ENCODE measurements around the gene ZNF440. TPM values are rescaled to one million over a fixed set of nuclear protein-coding genes. Genes with fewer than 3 reads are reported as not detected.

Gene ZNF440
- total and polyA plus RNA-seq, 10 of the 15 experiments (the other 5 are each of a cell fraction or from before 2014, with no cell fraction given) = 1.3 to 8.9 (median 3.8) TPM

GRCh38 chr19:11856596-11857250, 42.6 kb downstream of the ZNF440 start:
- Histone ChIP-seq H3K27ac (ENCODE audit: control insufficient read depth, insufficient read depth) (no peak overlapping the region), H3K79me2 (ENCODE audit: control insufficient read depth, insufficient read depth, low read length) (no peaks in the 10 kb centered on the region), H3K36me3 (ENCODE audit: control insufficient read depth in 2 of 2, insufficient read depth in 2 of 2, low read length in 1 of 2) (no peaks in the 10 kb centered on the region), H3K4me1 (ENCODE audit: control insufficient read depth, insufficient read depth, low read length) (no peaks in the 10 kb centered on the region), H3K9ac (ENCODE audit: control insufficient read depth, insufficient read depth, low read length) (no peak overlapping the region), H3K27me3 (replicated peaks in 1 of 2; ENCODE audit: control insufficient read depth in 2 of 2, insufficient read depth in 2 of 2, low read length in 1 of 2) (no peaks in the 10 kb centered on the region), H3K9me3 (replicated peaks; ENCODE audit: control insufficient read depth, insufficient read depth, low read length) (peaks cover 1% of the 10 kb centered on the region), H3K4me3 (no peak overlapping the region), H3K4me2 (ENCODE audit: control insufficient read depth, insufficient read depth) (no peak overlapping the region), H2AFZ (ENCODE audit: control insufficient read depth, low read depth, low read length) (no peak overlapping the region), H4K20me1 (ENCODE audit: control insufficient read depth, insufficient read depth) (no peaks in the 10 kb centered on the region)
- ChIA-PET POLR2A (no interaction called here), RAD21 (ENCODE audit: unreplicated experiment) (no interaction called here), CTCF (interaction anchor here (2.0 kb wide), 1 partner anchor 44 kb away, joined by 6 read pairs; no protein-coding TSS in a partner anchor), SMC1A (ENCODE audit: uncharacterized antibody, unreplicated experiment) (no interaction called here)
- no peak for ATAC-seq
- FAIRE-seq = no peak
- BruUV-seq (replicated peaks) = no TSS peak
- intact Hi-C loops (cut with micrococcal nuclease; ENCODE audit: unreplicated experiment) (no loop called here), in situ Hi-C loops (cut with MboI) (no loop called here)
- DNase-seq (ENCODE audit: low read depth, low spot score) = no peak
- WGBS (ENCODE audit: insufficient coverage, insufficient replicate concordance, low lambda C conversion rate, missing lambda C conversion rate) = 94% methylated on average over 12 of the region's 12 CpGs
- TF ChIP-seq HDAC6 (IDR thresholded peaks at IDR 0.05; ENCODE audit: unreplicated experiment) (no peak), EZH2 (IDR thresholded peaks at IDR 0.05; ENCODE audit: borderline replicate concordance, control insufficient read depth, low read depth, low read length) (no peak), E2F8 (IDR thresholded peaks at IDR 0.05; ENCODE audit: low read depth, partially characterized antibody) (no peak), POLR2AphosphoS5 (IDR thresholded peaks at IDR 0.05; ENCODE audit: low read length) (no peak), CHD2 (IDR thresholded peaks at IDR 0.05; ENCODE audit: borderline replicate concordance, low read depth, low read length) (no peak), NR2F1 (conservative IDR thresholded peaks at IDR 0.05) (no peak), ZNF24 (IDR thresholded peaks at IDR 0.05) (no peak), YY1 (IDR thresholded peaks at IDR 0.05; ENCODE audit: low read depth, low read length) (no peak), SMARCA5 (IDR thresholded peaks at IDR 0.05) (no peak), POU2F2 (IDR thresholded peaks at IDR 0.05; ENCODE audit: borderline replicate concordance, low read depth, low read length) (no peak), IRF4 (IDR thresholded peaks at IDR 0.05; ENCODE audit: low read depth, low read length) (no peak), NRF1 (conservative IDR thresholded peaks at IDR 0.05; ENCODE audit: low read depth, low read length) (no peak), SMAD1 (IDR thresholded peaks at IDR 0.05; ENCODE audit: low read depth, partially characterized antibody) (no peak)
- TF ChIP-seq, protein P1, sequence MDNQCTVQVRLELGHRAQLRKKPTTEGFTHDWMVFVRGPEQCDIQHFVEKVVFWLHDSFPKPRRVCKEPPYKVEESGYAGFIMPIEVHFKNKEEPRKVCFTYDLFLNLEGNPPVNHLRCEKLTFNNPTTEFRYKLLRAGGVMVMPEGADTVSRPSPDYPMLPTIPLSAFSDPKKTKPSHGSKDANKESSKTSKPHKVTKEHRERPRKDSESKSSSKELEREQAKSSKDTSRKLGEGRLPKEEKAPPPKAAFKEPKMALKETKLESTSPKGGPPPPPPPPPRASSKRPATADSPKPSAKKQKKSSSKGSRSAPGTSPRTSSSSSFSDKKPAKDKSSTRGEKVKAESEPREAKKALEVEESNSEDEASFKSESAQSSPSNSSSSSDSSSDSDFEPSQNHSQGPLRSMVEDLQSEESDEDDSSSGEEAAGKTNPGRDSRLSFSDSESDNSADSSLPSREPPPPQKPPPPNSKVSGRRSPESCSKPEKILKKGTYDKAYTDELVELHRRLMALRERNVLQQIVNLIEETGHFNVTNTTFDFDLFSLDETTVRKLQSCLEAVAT (IDR thresholded peaks at IDR 0.05) = no peak
- TF ChIP-seq, protein P2, sequence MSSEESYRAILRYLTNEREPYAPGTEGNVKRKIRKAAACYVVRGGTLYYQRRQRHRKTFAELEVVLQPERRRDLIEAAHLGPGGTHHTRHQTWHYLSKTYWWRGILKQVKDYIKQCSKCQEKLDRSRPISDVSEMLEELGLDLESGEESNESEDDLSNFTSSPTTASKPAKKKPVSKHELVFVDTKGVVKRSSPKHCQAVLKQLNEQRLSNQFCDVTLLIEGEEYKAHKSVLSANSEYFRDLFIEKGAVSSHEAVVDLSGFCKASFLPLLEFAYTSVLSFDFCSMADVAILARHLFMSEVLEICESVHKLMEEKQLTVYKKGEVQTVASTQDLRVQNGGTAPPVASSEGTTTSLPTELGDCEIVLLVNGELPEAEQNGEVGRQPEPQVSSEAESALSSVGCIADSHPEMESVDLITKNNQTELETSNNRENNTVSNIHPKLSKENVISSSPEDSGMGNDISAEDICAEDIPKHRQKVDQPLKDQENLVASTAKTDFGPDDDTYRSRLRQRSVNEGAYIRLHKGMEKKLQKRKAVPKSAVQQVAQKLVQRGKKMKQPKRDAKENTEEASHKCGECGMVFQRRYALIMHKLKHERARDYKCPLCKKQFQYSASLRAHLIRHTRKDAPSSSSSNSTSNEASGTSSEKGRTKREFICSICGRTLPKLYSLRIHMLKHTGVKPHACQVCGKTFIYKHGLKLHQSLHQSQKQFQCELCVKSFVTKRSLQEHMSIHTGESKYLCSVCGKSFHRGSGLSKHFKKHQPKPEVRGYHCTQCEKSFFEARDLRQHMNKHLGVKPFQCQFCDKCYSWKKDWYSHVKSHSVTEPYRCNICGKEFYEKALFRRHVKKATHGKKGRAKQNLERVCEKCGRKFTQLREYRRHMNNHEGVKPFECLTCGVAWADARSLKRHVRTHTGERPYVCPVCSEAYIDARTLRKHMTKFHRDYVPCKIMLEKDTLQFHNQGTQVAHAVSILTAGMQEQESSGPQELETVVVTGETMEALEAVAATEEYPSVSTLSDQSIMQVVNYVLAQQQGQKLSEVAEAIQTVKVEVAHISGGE (CRISPR knock-in tag; IDR thresholded peaks at IDR 0.05) = no peak
- TF ChIP-seq, protein P3, sequence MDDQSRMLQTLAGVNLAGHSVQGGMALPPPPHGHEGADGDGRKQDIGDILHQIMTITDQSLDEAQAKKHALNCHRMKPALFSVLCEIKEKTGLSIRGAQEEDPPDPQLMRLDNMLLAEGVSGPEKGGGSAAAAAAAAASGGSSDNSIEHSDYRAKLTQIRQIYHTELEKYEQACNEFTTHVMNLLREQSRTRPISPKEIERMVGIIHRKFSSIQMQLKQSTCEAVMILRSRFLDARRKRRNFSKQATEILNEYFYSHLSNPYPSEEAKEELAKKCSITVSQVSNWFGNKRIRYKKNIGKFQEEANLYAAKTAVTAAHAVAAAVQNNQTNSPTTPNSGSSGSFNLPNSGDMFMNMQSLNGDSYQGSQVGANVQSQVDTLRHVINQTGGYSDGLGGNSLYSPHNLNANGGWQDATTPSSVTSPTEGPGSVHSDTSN (IDR thresholded peaks at IDR 0.05; ENCODE audit: insufficient replicate concordance, low read depth, low read length) = no peak
